T47D (cell line): ENCODE data around the gene PGM3.

Source experiments
- DNase-seq, 2 experiments: peaks; one replicate each; pipeline versions ENCODE4 v3.0.0 to v3.0.0-alpha.2; 2011 to 2012; ENCODE audit warnings: low read depth in 1 of 2, low spot score in 1 of 2
- JUND ChIP-seq: IDR thresholded peaks from 2 replicates; pipeline ENCODE4 v1.6.1; 2012; ENCODE audit warnings: low read depth
- in situ Hi-C: cut with HindIII; loops from 2 replicates; pipeline ENCODE4 v1.10.0; 2016; ENCODE audit warnings: low sequenced_read_pairs, low pct_unique_long_range_greater_than_20kb

The PGM3 gene

GRCh38 chr6:83192871-83193746 lies at the start of gene PGM3, which contains the start of gene RWDD2A:
Gene PGM3 (minus strand): TSS chr6:83193265. CDS start chr6:83191012, 2,253 bp downstream.
Gene RWDD2A (plus strand): TSS chr6:83193357. CDS start chr6:83194452, 1,095 bp downstream.
- peak; percentile 85 to 95 for DNase-seq
- in situ Hi-C loops: no loop called here
- no peak for TF ChIP-seq JUND

GRCh38 chr6:83231146-83231545 lies 38.1 kb upstream of the PGM3 start:
- TF ChIP-seq JUND: no peak
- in situ Hi-C loops: no loop called here
- no peak for DNase-seq

DNA sequence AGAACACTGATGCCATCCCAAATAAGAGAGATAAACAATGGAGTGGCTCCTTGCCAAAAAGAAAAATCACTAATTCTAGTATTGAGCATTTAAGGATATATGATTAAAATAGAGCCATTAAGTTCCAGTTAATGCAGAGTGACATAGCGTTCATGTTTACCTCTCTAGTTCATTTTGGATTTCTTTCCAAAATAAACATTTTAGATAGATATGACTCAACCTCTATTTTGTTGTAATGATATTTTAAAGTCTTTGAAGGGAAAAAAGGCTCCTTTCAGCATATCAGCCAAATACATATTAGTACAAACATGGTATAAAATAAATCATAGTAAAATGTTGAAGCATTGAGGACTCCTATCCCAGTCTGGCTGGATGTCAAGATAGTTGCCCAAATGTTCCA lies 33.5 kb upstream of the PGM3 start:
- no peak for DNase-seq
- no peak for TF ChIP-seq JUND
- in situ Hi-C loops: no loop called here

GRCh38 chr6:83221889-83222479 lies 28.9 kb upstream of the PGM3 start:
- peak in 1 of 2 experiments; percentile 58 for DNase-seq
- no peak for TF ChIP-seq JUND
- in situ Hi-C loops: no loop called here

- TF ChIP-seq JUND: no peak
- DNase-seq: no peak
- in situ Hi-C loops: no loop called here
These were observed 28.2 kb upstream of the PGM3 start for GRCh38 chr6:83221276-83221675.

DNA sequence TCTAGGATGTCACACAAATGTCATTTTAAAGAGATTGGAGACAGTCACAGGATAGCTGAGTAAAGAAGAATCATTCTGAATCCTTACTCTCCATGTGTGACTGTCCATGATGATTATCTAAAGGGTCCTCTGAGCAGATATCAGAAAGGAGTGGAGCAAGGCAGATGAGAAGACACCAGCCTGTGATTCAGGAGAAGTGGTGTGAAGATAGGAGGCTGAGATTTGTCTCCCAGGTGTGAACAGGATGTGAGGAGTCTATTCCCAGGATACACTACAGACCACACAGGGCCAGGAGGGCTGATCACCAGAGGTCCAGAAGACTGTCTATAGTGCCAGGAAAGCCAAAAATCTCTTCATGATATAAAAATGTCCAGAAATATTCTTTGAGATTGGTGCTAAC lies 27.1 kb upstream of the PGM3 start:
- in situ Hi-C loops: no loop called here
- DNase-seq: no peak
- no peak for TF ChIP-seq JUND

- TF ChIP-seq JUND: no peak
- in situ Hi-C loops: no loop called here
- no peak for DNase-seq
These were observed 25.6 kb upstream of the PGM3 start for GRCh38 chr6:83218646-83219045.

DNA sequence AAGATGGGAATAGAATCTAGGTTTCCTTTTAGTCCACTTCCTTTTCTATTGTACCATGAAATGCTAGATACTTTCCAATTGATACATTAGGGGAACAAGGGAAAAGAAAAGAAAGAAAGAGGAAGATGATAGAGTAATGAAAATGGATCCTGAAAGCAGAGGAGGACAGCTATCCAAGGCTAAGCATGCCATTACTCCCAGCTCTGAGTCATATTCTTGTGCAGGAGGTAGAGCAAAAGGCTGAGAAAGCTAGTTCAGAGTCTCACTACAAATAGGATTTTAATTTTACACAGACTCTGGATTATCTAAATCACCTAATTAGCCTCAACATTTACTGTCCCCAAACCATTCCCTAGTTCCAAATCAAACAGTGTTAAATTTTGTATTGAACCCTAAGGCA lies 23.7 kb upstream of the PGM3 start:
- TF ChIP-seq JUND: no peak
- DNase-seq: no peak
- in situ Hi-C loops: no loop called here

DNA sequence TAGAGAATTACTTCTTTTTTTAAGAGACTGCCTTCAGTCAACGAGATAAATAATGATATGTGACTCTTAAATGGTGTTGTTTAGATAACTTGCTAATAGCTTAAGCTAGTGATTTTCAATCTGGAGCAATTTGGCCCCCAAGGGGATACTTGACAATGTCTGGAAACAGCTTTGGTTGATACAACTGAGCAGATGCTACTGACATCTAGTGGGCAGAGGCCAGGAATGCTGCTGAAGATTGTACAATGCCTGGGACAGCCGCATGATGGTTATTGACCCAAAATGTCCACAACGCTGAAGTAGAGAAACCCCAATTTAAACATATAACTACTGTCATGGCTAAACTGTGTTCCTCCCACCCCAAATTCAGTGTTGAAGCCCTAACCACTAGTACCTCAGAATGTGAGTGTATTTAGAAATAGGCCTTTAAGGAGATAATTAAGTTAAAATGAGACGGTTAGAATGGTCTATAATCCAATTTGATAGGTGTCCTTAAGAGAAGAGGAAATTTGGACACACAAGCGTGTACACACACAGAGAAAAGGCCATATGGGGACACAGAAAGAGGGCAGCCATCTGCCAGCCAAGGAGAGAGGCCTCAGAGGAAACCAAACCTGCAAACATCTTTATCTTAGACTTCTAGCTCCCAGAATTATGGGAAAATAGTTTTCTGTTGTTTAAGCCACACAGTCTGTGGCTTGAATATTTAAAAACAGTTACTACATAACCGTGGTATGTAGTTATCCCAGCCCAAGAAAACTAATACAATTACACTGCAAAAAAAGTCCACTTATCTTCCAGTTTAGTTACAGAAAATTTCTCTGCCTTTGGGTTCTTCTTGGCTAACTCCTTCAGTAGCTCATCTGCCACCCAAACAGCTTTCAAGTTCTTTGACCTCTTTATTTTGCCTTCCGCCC lies 22.3 kb upstream of the PGM3 start:
- peak in 1 of 2 experiments; percentile 76 for DNase-seq
- TF ChIP-seq JUND: no peak
- in situ Hi-C loops: no loop called here

DNA sequence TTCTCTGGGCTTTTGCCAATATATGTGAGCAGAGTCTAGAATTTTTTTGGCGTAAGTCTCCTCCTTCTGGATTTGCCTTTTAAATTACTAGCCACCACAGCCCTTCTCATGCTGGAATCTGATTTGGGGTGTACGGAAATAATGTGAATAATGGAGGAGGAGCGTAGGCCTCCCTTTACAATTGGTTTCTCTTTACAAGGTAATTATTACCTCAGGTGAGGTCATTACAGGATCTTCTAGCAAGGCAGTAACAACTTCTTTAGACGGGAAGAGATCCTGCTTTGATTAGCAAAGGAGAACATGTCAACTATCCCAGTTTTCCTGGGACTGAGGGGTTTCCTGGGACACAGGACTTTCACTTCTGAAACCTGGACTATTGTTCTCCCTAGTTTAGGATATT lies 9.0 kb upstream of the PGM3 start:
- no peak for TF ChIP-seq JUND
- DNase-seq: no peak
- in situ Hi-C loops: no loop called here

DNA sequence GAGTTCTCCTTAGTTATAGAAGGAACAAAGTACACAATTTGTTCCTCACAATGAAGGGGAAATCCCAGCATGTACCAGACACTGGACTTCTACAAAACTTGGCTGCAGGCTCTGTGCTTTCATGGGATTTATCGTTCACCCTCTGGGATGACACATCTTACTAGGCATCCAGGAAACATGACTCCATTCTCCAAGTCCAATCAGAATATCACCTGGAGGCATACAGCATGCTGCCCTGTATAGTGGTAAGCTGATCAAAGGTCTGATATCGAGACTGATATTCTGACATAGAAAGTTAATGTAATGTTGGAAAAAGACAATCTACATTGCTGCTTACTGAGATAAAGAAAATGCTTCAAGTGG lies 6.8 kb upstream of the PGM3 start:
- in situ Hi-C loops: no loop called here
- TF ChIP-seq JUND: no peak
- DNase-seq: no peak

GRCh38 chr6:83199173-83199862 lies 6.3 kb upstream of the PGM3 start:
- no peak for TF ChIP-seq JUND
- DNase-seq: no peak
- in situ Hi-C loops: no loop called here
